Spleen (tissue), 11 donors: Measurements from ENCODE around the gene MYL6B. TPM values are rescaled to one million over a fixed set of nuclear protein-coding genes. Genes with fewer than 3 reads are reported as not detected.

Experiments
- DNase-seq: peaks from one replicate; pipeline ENCODE4 v3.0.0-alpha.2; 2020
- H3K27ac ChIP-seq, 8 donors: fragments of 200-600 bp; sonication (generic) in 7 of 8; 1 replicate in 4 of 8; 2 replicates in 4 of 8; pipeline versions ENCODE4 v1.5.0 to v1.8.0; 2016 to 2021; ENCODE audit warnings: inconsistent platforms in 4 of 8, mild to moderate bottlenecking in 4 of 8, moderate library complexity in 1 of 8
- H3K27me3 ChIP-seq, 7 donors: fragments of 200-600 bp; sonication (generic) in 6 of 7; replicated peaks in 1 of 7; 1 replicate in 4 of 7; 2 replicates in 3 of 7; pipeline versions ENCODE4 v1.5.0 to v1.8.0; 2016 to 2021; ENCODE audit warnings: inconsistent platforms in 3 of 7, mild to moderate bottlenecking in 1 of 7
- H3K36me3 ChIP-seq, 6 donors: fragments of 200-600 bp; sonication (generic) in 5 of 6; 1 replicate in 4 of 6; 2 replicates in 2 of 6; pipeline versions ENCODE4 v1.5.0 to v1.8.0; 2016 to 2021; ENCODE audit warnings: inconsistent platforms in 2 of 6
- H3K4me1 ChIP-seq, 6 donors: fragments of 200-600 bp; sonication (generic) in 5 of 6; 1 replicate in 3 of 6; 2 replicates in 3 of 6; pipeline versions ENCODE4 v1.5.0 to v1.8.0; 2016 to 2021; ENCODE audit warnings: inconsistent platforms in 3 of 6
- H3K4me3 ChIP-seq, 8 donors: fragments of 200-600 bp; sonication (generic) in 7 of 8; 1 replicate in 4 of 8; 2 replicates in 4 of 8; pipeline versions ENCODE4 v1.5.0 to v1.8.0; 2016 to 2021; ENCODE audit warnings: inconsistent platforms in 4 of 8, mild to moderate bottlenecking in 4 of 8, moderate library complexity in 2 of 8
- H3K9me3 ChIP-seq, 8 donors: fragments of 200-600 bp; sonication (generic) in 7 of 8; 1 replicate in 4 of 8; 2 replicates in 4 of 8; pipeline versions ENCODE4 v1.5.0 to v1.8.0; 2016 to 2021; ENCODE audit warnings: inconsistent platforms in 4 of 8
- POLR2A ChIP-seq, 3 donors: fragments of 450-650 bp; IDR thresholded peaks; one replicate each; pipeline ENCODE4 v1.5.1; 2017; ENCODE audit warnings: antibody characterized with exemption in 3 of 3, mild to moderate bottlenecking in 1 of 3
- POLR2AphosphoS5 ChIP-seq, 3 donors: sonication (generic); formaldehyde crosslinking; IDR thresholded peaks; one replicate each; pipeline ENCODE4 v1.5.1; 2017; ENCODE audit warnings: antibody characterized with exemption in 3 of 3
- WGBS, 5 donors: extraction: QIAGEN DNeasy Blood & Tissue Kit in 3 of 5; methylation state at CpG; one replicate each; pipeline versions ENCODE4 v1.1.5 to v1.1.7; 2013 to 2018; 5-methylcytosine and 5-hydroxymethylcytosine counted together
- intact Hi-C: fragments of 100-400 bp; cut with DNase I; formaldehyde crosslinking; loops from one replicate; pipeline ENCODE4 v1.15.0; 2023; ENCODE audit warnings: low total_unique reads
- polyA plus RNA-seq, 3 donors: library from polyadenylated mRNA; stranded (reverse); fragments of 200-250 nt; gene quantifications; one replicate each; pipeline ENCODE4 v1.2.1, GENCODE V29; 2013
- total RNA-seq, 7 donors: library from RNA; depleted of rRNA in 3 of 7; stranded (reverse); fragments of >200 nt in 3 of 7; fragmentation: NEBNext Ultra II Directional in 4 of 7; extraction: Animal tissue kit (Norgen Biotek cat#: 25700) in 4 of 7; gene quantifications; one replicate each; pipeline versions ENCODE4 v1.1.0 to v1.2.1, GENCODE V29; 2016 to 2021
- TF ChIP-seq, protein P1 (sequence below), 11 experiments: fragments of 200-600 bp in 7 of 11; fragments of 450-650 bp in 4 of 11; sonication (generic) in 4 of 11; IDR thresholded peaks in 8 of 11; conservative IDR thresholded peaks in 3 of 11; 1 replicate in 7 of 11; 2 replicates in 4 of 11; pipeline versions ENCODE4 v1.4.0 to v1.8.0; 2016 to 2021; ENCODE audit warnings: antibody characterized with exemption in 11 of 11, inconsistent platforms in 4 of 11, mild to moderate bottlenecking in 1 of 11
- donor health status: healthy with polysubstance abuse.
- donor health status: DM: no; HTN: no; CAD: no; lungs with moderate emphysema.
- donor health status: DM: no; HTN: no; CAD: no.
- donor health status: Bipolar disorder and iron deficiency.
- donor health status: healthy.
- donor health status: DM: no; HTN: no; CAD: no.
- donor health status: DM: yes; HTN: yes; CAD: no.

The MYL6B gene
- total and polyA plus RNA-seq, 10 donors: 17.1 to 101 (median 40.4) TPM

- Histone ChIP-seq H3K9me3 (no peaks in the 10 kb centered on the region), H3K4me1 (peaks cover 15 to 77% (median 43%) of the 10 kb centered on the region in 6 donors), H3K36me3 (peaks cover 0 to 43% (median 20%) of the 10 kb centered on the region in 6 donors), H3K27me3 (no peaks in the 10 kb centered on the region), H3K27ac (peak overlapping the region; percentile 83 to 98 (median 94)), H3K4me3 (peak overlapping the region; percentile 54 to 80 (median 70))
- TF ChIP-seq POLR2A (IDR thresholded peaks at IDR 0.05) (no peak), POLR2AphosphoS5 (IDR thresholded peaks at IDR 0.05) (no peak)
- TF ChIP-seq, protein P1, sequence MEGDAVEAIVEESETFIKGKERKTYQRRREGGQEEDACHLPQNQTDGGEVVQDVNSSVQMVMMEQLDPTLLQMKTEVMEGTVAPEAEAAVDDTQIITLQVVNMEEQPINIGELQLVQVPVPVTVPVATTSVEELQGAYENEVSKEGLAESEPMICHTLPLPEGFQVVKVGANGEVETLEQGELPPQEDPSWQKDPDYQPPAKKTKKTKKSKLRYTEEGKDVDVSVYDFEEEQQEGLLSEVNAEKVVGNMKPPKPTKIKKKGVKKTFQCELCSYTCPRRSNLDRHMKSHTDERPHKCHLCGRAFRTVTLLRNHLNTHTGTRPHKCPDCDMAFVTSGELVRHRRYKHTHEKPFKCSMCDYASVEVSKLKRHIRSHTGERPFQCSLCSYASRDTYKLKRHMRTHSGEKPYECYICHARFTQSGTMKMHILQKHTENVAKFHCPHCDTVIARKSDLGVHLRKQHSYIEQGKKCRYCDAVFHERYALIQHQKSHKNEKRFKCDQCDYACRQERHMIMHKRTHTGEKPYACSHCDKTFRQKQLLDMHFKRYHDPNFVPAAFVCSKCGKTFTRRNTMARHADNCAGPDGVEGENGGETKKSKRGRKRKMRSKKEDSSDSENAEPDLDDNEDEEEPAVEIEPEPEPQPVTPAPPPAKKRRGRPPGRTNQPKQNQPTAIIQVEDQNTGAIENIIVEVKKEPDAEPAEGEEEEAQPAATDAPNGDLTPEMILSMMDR (IDR thresholded peaks at IDR 0.05 in 8 of 11, conservative IDR thresholded peaks at IDR 0.05 in 3 of 11): no peak
- 6 to 10% (median 8%) methylated on average over 13 of the region's 13 CpGs for WGBS, 5 donors
- DNase-seq: no peak
- intact Hi-C loops: no loop called here
These were observed 33.6 kb upstream of the MYL6B start for GRCh38 chr12:56118688-56119357.

- no peaks in the 10 kb centered on the region for H3K9me3 ChIP-seq
- TF ChIP-seq, protein P1 (IDR thresholded peaks at IDR 0.05 in 8 of 11, conservative IDR thresholded peaks at IDR 0.05 in 3 of 11): peak; percentile 57 to 92 (median 78)
- peak in 1 of 3 donors; percentile 61 for TF ChIP-seq POLR2AphosphoS5 (IDR thresholded peaks at IDR 0.05)
- no peak for TF ChIP-seq POLR2A (IDR thresholded peaks at IDR 0.05)
- peaks cover 0 to 37% (median 20%) of the 10 kb centered on the region in 6 donors for H3K36me3 ChIP-seq
- intact Hi-C loops: no loop called here
- H3K27me3 ChIP-seq: no peaks in the 10 kb centered on the region
- H3K4me1 ChIP-seq: peaks cover 15 to 83% (median 46%) of the 10 kb centered on the region in 6 donors
- DNase-seq: no peak
- H3K4me3 ChIP-seq: peak overlapping the region in 5 of 8 donors; percentile 67 to 80 (median 72)
- 0 to 1% (median 0%) methylated on average over 2 of the region's 2 CpGs for WGBS, 5 donors
- H3K27ac ChIP-seq: peak overlapping the region; percentile 53 to 98 (median 94)
These were observed 33.0 kb upstream of the MYL6B start for GRCh38 chr12:56119361-56119796.

DNA sequence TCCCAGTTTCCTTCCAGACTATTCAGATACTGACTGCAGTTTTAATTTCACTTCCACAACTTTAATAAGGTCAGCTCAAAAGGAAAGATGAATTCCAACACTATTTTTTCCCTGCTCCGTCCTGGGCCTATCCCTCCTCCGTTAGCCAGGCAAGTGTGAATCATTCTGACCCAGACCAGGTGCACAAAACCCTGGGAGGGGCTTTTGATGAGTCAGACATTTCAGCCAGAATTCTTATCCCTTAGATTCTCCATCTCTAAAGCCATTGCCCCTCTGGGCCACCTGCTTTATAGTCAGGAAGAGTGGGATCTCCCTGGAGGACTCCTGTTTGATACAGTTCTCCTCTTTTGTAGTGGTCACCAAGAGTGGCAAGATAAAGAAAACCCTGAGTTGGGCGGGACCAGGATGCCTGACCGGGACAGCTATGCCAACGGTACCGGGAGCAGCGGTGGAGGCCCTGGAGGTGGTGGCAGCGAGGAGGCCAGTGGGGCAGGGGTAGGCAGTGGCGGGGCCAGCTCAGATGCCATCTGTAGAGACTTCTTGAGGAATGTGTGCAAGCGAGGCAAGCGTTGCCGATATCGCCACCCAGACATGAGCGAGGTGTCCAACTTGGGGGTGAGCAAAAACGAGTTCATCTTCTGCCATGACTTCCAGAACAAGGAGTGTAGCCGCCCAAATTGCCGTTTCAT lies 32.1 kb upstream of the MYL6B start:
- DNase-seq: no peak
- intact Hi-C loops: no loop called here
- H3K4me3 ChIP-seq: no peak overlapping the region
- no peaks in the 10 kb centered on the region for H3K27me3 ChIP-seq
- H3K27ac ChIP-seq: peak overlapping the region in 5 of 8 donors; percentile 53 to 98 (median 98)
- H3K9me3 ChIP-seq: no peaks in the 10 kb centered on the region
- peaks cover 0 to 37% (median 20%) of the 10 kb centered on the region in 6 donors for H3K36me3 ChIP-seq
- TF ChIP-seq, protein P1 (IDR thresholded peaks at IDR 0.05 in 8 of 11, conservative IDR thresholded peaks at IDR 0.05 in 3 of 11): no peak
- TF ChIP-seq POLR2A (IDR thresholded peaks at IDR 0.05): no peak
- no peak for TF ChIP-seq POLR2AphosphoS5 (IDR thresholded peaks at IDR 0.05)
- 89 to 96% (median 94%) methylated on average over 17 of the region's 17 CpGs for WGBS, 5 donors
- H3K4me1 ChIP-seq: peaks cover 16 to 89% (median 52%) of the 10 kb centered on the region in 6 donors
